ENCODE results near the gene SLC10A7.

Gene SLC10A7

DNA sequence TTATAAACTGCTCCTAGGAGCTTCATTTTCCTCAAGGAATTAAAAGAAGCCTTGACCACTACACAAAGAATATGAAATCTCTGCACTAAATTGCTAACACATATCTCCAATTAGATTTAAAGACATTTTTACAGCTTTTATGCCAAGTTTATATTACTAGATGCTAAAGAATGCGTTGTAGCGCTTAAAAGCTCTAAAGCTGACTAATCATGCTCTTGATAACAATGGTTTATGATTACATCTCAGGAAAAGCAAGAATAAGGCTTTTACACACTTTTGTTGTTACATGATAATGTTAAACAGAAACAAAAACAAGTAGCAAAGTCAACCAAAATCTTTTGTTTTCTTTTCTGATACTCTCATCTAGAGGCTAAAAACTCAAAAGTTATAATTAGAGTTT, 44.7 kb downstream of the SLC10A7 start:
- TF ChIP-seq TSHZ2 (CRISPR knock-in tag; IDR thresholded peaks at IDR 0.05) (no peak), ESRRG (CRISPR knock-in tag; IDR thresholded peaks at IDR 0.05) (no peak), CSDC2 (CRISPR knock-in tag; IDR thresholded peaks at IDR 0.05) (no peak)
- no peak for ATAC-seq

- ATAC-seq = no peak; the same call in 2 of the 3 replicates
- TF ChIP-seq ZFP3 (CRISPR knock-in tag; IDR thresholded peaks at IDR 0.05) (no peak), TCF4 (CRISPR knock-in tag; IDR thresholded peaks at IDR 0.05; ENCODE audit: borderline replicate concordance) (no peak), TSHZ2 (CRISPR knock-in tag; IDR thresholded peaks at IDR 0.05) (no peak), ESRRG (CRISPR knock-in tag; IDR thresholded peaks at IDR 0.05) (no peak), CREB5 (CRISPR knock-in tag; IDR thresholded peaks at IDR 0.05; ENCODE audit: low read depth) (no peak), ISL1 (CRISPR knock-in tag; IDR thresholded peaks at IDR 0.05) (no peak), ZNF70 (CRISPR knock-in tag; IDR thresholded peaks at IDR 0.05) (no peak), SNAI2 (CRISPR knock-in tag; IDR thresholded peaks at IDR 0.05) (no peak), PPARA (CRISPR knock-in tag; IDR thresholded peaks at IDR 0.05; ENCODE audit: borderline replicate concordance) (no peak), CSDC2 (CRISPR knock-in tag; IDR thresholded peaks at IDR 0.05) (no peak), BACH2 (CRISPR knock-in tag; IDR thresholded peaks at IDR 0.05; ENCODE audit: borderline replicate concordance) (no peak), POU6F1 (CRISPR knock-in tag; IDR thresholded peaks at IDR 0.05; ENCODE audit: borderline replicate concordance, low read depth) (no peak), ZFP30 (CRISPR knock-in tag; IDR thresholded peaks at IDR 0.05) (no peak), PATZ1 (CRISPR knock-in tag; IDR thresholded peaks at IDR 0.05; ENCODE audit: borderline replicate concordance) (no peak), TOX (CRISPR knock-in tag; IDR thresholded peaks at IDR 0.05; ENCODE audit: borderline replicate concordance) (no peak), ZNF8 (CRISPR knock-in tag; IDR thresholded peaks at IDR 0.05) (no peak), RARB (CRISPR knock-in tag; IDR thresholded peaks at IDR 0.05) (no peak), ARNTL (CRISPR knock-in tag; IDR thresholded peaks at IDR 0.05; ENCODE audit: borderline replicate concordance, low read depth) (no peak), OSR1 (CRISPR knock-in tag; IDR thresholded peaks at IDR 0.05) (no peak)
- TF ChIP-seq, protein P1, sequence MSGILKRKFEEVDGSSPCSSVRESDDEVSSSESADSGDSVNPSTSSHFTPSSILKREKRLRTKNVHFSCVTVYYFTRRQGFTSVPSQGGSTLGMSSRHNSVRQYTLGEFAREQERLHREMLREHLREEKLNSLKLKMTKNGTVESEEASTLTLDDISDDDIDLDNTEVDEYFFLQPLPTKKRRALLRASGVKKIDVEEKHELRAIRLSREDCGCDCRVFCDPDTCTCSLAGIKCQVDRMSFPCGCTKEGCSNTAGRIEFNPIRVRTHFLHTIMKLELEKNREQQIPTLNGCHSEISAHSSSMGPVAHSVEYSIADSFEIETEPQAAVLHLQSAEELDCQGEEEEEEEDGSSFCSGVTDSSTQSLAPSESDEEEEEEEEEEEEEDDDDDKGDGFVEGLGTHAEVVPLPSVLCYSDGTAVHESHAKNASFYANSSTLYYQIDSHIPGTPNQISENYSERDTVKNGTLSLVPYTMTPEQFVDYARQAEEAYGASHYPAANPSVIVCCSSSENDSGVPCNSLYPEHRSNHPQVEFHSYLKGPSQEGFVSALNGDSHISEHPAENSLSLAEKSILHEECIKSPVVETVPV (CRISPR knock-in tag; IDR thresholded peaks at IDR 0.05) = no peak
Observed at GRCh38 chr4:146472404-146472803, 49.3 kb downstream of the SLC10A7 start.
